DND-41 (cell line): Measurements from ENCODE around the gene SOCS3.

Source experiments
- ATAC-seq: fragments of 200-7000 bp; cut with Tn5 transposase; 3 replicates; pipeline ENCODE4 v1.9.1; 2021; ENCODE audit warnings: low read depth; ENCODE audit not compliant: insufficient read depth
- DNase-seq: peaks from one replicate; pipeline ENCODE4 v3.0.0-alpha.2; 2020
- H2AFZ ChIP-seq: 2 replicates; pipeline ENCODE4 v1.6.0; 2012; ENCODE audit warnings: low read depth, low read length
- H3K27ac ChIP-seq: 2 replicates; pipeline ENCODE4 v1.5.1; 2012; ENCODE audit warnings: low read length, inconsistent platforms
- H3K27me3 ChIP-seq: fragments of 200-600 bp; sonication (generic); 2 replicates; pipeline ENCODE4 v1.6.0; 2012; ENCODE audit warnings: low read length, mild to moderate bottlenecking, inconsistent platforms; ENCODE audit not compliant: insufficient read depth, poor library complexity
- H3K36me3 ChIP-seq: 2 replicates; pipeline ENCODE4 v1.5.1; 2012; ENCODE audit warnings: low read length, inconsistent platforms; ENCODE audit not compliant: insufficient read depth
- H3K4me1 ChIP-seq: 2 replicates; pipeline ENCODE4 v1.5.1; 2012; ENCODE audit warnings: mild to moderate bottlenecking, low read length; ENCODE audit not compliant: insufficient read depth
- H3K4me2 ChIP-seq: 2 replicates; pipeline ENCODE4 v1.6.0; 2012; ENCODE audit warnings: mild to moderate bottlenecking, moderate library complexity, low read length, inconsistent platforms; ENCODE audit not compliant: insufficient read depth
- H3K4me3 ChIP-seq, 2 experiments: fragments of 200-600 bp in 1 of 2; shearing (Covaris generic) in 1 of 2; 2 replicates each; pipeline ENCODE4 v1.5.1; 2012 to 2016; ENCODE audit warnings: inconsistent platforms in 2 of 2, low read length in 2 of 2, mild to moderate bottlenecking in 2 of 2, low read depth in 1 of 2, moderate library complexity in 1 of 2
- H3K79me2 ChIP-seq: 2 replicates; pipeline ENCODE4 v1.6.0; 2012; ENCODE audit warnings: low read length, inconsistent platforms; ENCODE audit not compliant: insufficient read depth
- H3K9ac ChIP-seq: 2 replicates; pipeline ENCODE4 v1.6.0; 2012; ENCODE audit warnings: low read depth, mild to moderate bottlenecking, inconsistent platforms, low read length, moderate library complexity
- H3K9me3 ChIP-seq: 2 replicates; pipeline ENCODE4 v1.5.1; 2012; ENCODE audit warnings: low read length, moderate library complexity, mild to moderate bottlenecking, inconsistent platforms; ENCODE audit not compliant: insufficient read depth, severe bottlenecking
- H4K20me1 ChIP-seq: 2 replicates; pipeline ENCODE4 v1.6.0; 2012; ENCODE audit warnings: low read length; ENCODE audit not compliant: insufficient read depth
- CTCF ChIP-seq: IDR thresholded peaks from 2 replicates; pipeline ENCODE4 v1.5.1; 2012; ENCODE audit warnings: borderline replicate concordance, low read length, moderate library complexity, mild to moderate bottlenecking; ENCODE audit not compliant: poor library complexity, severe bottlenecking; ENCODE audit errors: extremely low read depth
- EZH2 ChIP-seq: IDR thresholded peaks from 3 replicates; pipeline ENCODE4 v1.6.1; 2012; ENCODE audit warnings: borderline replicate concordance, low read depth, mild to moderate bottlenecking, moderate library complexity, low read length, inconsistent platforms; ENCODE audit not compliant: severe bottlenecking

The SOCS3 gene

GRCh38 chr17:78359997-78360370, at the start of gene SOCS3:
Gene SOCS3 (minus strand): TSS chr17:78360077. CDS start chr17:78359095, 982 bp downstream.
- H2AFZ ChIP-seq = peak within 1 kb of the TSS; percentile 80
- peak within 1 kb of the TSS; percentile 44 for H3K27ac ChIP-seq
- no peaks in the 10 kb centered on the region for H3K79me2 ChIP-seq
- no peaks in the 10 kb centered on the region for H3K9me3 ChIP-seq
- no peak for TF ChIP-seq CTCF
- H3K9ac ChIP-seq = peak within 1 kb of the TSS; percentile 66
- ATAC-seq (peak; percentile 87), DNase-seq (peak; percentile 95)
- peak within 1 kb of the TSS; percentile 86 for H3K4me2 ChIP-seq
- H4K20me1 ChIP-seq = peaks cover 15% of the 10 kb centered on the region; the same call in 1 of the 2 replicates
- H3K4me3 ChIP-seq = peak within 1 kb of the TSS; percentile 23 to 58; a peak in 3 of 4 replicates
- peaks cover 19% of the 10 kb centered on the region for H3K4me1 ChIP-seq
- no peaks in the 10 kb centered on the region for H3K36me3 ChIP-seq
- H3K27me3 ChIP-seq = peaks cover 9% of the 10 kb centered on the region

GRCh38 chr17:78409191-78409928, 49.5 kb upstream of the SOCS3 start:
- Histone ChIP-seq H3K27me3 (no peaks in the 10 kb centered on the region), H3K4me2 (no peak overlapping the region), H3K9ac (no peak overlapping the region), H2AFZ (no peak overlapping the region), H3K4me3 (no peak overlapping the region), H3K9me3 (no peaks in the 10 kb centered on the region), H3K36me3 (peaks cover 85% of the 10 kb centered on the region), H3K79me2 (peaks cover 44% of the 10 kb centered on the region), H3K4me1 (no peaks in the 10 kb centered on the region), H4K20me1 (peaks cover 68% of the 10 kb centered on the region), H3K27ac (no peak overlapping the region)
- no peak for DNase-seq
- no peak for ATAC-seq
- no peak for TF ChIP-seq EZH2
- TF ChIP-seq CTCF = no peak

DNA sequence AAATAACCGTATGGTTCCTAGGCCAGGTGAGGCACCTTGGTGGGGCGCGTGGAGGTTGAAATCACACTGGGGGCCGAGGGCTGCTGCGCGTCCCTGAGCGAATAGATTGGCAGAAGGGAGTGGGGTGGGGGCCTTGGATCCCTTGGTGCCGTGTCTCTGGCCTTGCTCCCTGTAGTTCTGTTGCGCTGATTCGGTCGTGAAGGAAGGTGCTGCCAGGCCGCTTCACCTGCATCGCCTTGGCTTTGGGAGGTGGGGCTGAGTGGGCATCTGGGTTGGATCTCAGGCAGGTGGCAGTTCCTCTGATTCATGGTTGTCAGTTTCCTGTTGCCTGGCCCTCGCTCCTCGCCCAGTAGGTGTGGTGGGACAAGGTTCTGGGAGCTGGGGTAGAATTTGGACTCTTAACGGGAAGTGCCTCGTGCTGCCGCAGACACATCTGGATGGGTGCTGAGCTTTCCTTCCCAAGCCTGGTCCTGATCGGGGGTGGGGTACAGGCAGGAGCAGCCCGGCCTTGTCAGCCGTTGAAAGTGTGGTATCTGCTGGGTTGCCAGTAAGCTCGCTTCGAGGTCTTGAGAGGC, 48.7 kb upstream of the SOCS3 start:
- no peak for TF ChIP-seq CTCF
- TF ChIP-seq EZH2 = no peak
- Histone ChIP-seq H3K36me3 (peaks cover 85% of the 10 kb centered on the region), H3K4me1 (no peaks in the 10 kb centered on the region), H3K79me2 (peaks cover 43% of the 10 kb centered on the region), H2AFZ (no peak overlapping the region), H3K4me3 (no peak overlapping the region), H3K9me3 (no peaks in the 10 kb centered on the region), H3K4me2 (no peak overlapping the region), H3K27ac (no peak overlapping the region), H4K20me1 (peaks cover 63% of the 10 kb centered on the region), H3K27me3 (no peaks in the 10 kb centered on the region), H3K9ac (no peak overlapping the region)
- ATAC-seq = no peak
- no peak for DNase-seq
